Putamen (tissue), 1 donor: ENCODE data around the gene PDYN.
"Not testable (repeated sequence)": the region's sequence is repeated elsewhere in the genome, so short reads cannot be mapped to it uniquely, and the experiment has no call there.

ENCODE experiments used
- DNase-seq: peaks from one replicate; pipeline ENCODE4 v3.0.0-alpha.2; 2016; ENCODE audit warnings: low spot score

Gene PDYN

GRCh38 chr20:1993986-1994385, at the start of gene PDYN:
Gene PDYN, minus strand, starts transcription at chr20:1994058. Its CDS starts 10,974 bp downstream, at chr20:1983084.
- no peak for DNase-seq

GRCh38 chr20:2042400-2042799, 48.5 kb upstream of the PDYN start:
- DNase-seq, result no peak

- DNase-seq, result no peak
Observed at GRCh38 chr20:2038161-2038560, 44.3 kb upstream of the PDYN start.

GRCh38 chr20:2037296-2037914, 43.5 kb upstream of the PDYN start:
- no peak for DNase-seq

- not testable (repeated sequence) for DNase-seq
Observed at GRCh38 chr20:2036357-2036756, 42.5 kb upstream of the PDYN start.

- peak; percentile 66 for DNase-seq
Observed at GRCh38 chr20:2032168-2032567, 38.3 kb upstream of the PDYN start.

GRCh38 chr20:2026514-2026913, 32.7 kb upstream of the PDYN start:
- no peak for DNase-seq

GRCh38 chr20:2026004-2026403, 32.1 kb upstream of the PDYN start:
- DNase-seq, result no peak

GRCh38 chr20:2023151-2023550, 29.3 kb upstream of the PDYN start:
- DNase-seq, result no peak

- no peak for DNase-seq
Observed at GRCh38 chr20:2022163-2022562, 28.3 kb upstream of the PDYN start.

- no peak for DNase-seq
Observed at GRCh38 chr20:2010533-2010932, 16.7 kb upstream of the PDYN start.

GRCh38 chr20:2006452-2007361, 12.8 kb upstream of the PDYN start:
- DNase-seq, result no peak

GRCh38 chr20:2005831-2006426, 12.1 kb upstream of the PDYN start:
- no peak for DNase-seq

GRCh38 chr20:2005359-2005758, 11.5 kb upstream of the PDYN start:
- no peak for DNase-seq

- peak; percentile 26 for DNase-seq
Observed at GRCh38 chr20:2004171-2004570, 10.3 kb upstream of the PDYN start.

- no peak for DNase-seq
Observed at GRCh38 chr20:2002365-2002764, 8.5 kb upstream of the PDYN start.

- DNase-seq, result no peak
Observed at GRCh38 chr20:2001119-2001518, 7.3 kb upstream of the PDYN start.

- DNase-seq, result no peak
Observed at GRCh38 chr20:2000285-2000684, 6.4 kb upstream of the PDYN start.

- DNase-seq, result no peak
Observed at GRCh38 chr20:1998715-1999114, 4.9 kb upstream of the PDYN start.

GRCh38 chr20:1998193-1998520, 4.3 kb upstream of the PDYN start:
- DNase-seq, result no peak

GRCh38 chr20:1997483-1998192, 3.8 kb upstream of the PDYN start:
- DNase-seq, result no peak

GRCh38 chr20:1995531-1996310, 1.9 kb upstream of the PDYN start:
- DNase-seq, result no peak
